ENCODE data around the gene ADD2.
"Not testable (repeated sequence)": the region's sequence is repeated elsewhere in the genome, so short reads cannot be mapped to it uniquely, and the experiment has no call there.

The ADD2 gene

DNA sequence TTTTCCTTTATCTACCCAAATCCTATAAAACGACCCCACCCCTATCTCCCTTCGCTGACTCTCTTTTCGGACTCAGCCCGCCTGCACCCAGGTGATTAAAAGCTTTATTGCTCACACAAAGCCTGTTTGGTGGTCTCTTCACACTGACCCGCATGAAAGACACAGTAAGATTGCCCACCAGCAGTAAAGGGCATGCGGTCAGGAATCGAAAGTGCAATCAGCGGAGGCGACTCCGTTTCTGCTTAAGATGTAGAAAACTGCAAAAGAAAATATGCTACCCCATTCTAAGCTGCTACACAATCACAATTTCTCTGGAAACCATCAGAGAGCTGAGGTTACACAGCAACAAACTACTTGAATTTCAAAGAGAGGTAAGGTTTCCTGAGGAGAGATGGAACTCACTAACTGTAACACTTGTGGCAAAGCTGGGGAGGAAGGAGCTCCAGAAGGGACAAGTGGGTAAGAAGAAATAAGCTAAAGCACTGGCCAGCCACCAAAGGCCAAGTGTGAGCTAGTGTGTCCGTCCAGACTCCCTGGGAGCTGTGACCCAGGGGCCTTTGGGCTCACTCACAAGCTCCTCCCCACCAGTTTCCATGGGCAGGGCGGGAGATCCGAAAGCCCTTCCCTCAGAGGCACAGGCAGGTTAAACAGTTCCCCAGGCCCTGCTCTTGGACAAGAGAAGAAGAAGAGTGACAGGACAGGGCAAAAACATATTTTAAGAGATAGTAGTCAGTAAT, 141.6 kb downstream of the ADD2 start:
- TF ChIP-seq ZNF8 (CRISPR knock-in tag; IDR thresholded peaks at IDR 0.05), result no peak
- TF ChIP-seq ZNF565 (CRISPR knock-in tag; conservative IDR thresholded peaks at IDR 0.05; ENCODE audit: low read depth), result no peak
- TF ChIP-seq TOX (CRISPR knock-in tag; IDR thresholded peaks at IDR 0.05; ENCODE audit: borderline replicate concordance), result no peak
- TF ChIP-seq SNAI2 (CRISPR knock-in tag; IDR thresholded peaks at IDR 0.05), result no peak
- no peak for TF ChIP-seq ESRRG (CRISPR knock-in tag; IDR thresholded peaks at IDR 0.05)
- TF ChIP-seq CSDC2 (CRISPR knock-in tag; IDR thresholded peaks at IDR 0.05), result no peak
- no peak for TF ChIP-seq GLIS3 (CRISPR knock-in tag; IDR thresholded peaks at IDR 0.05)
- no peak for TF ChIP-seq ARNTL (CRISPR knock-in tag; IDR thresholded peaks at IDR 0.05; ENCODE audit: borderline replicate concordance, low read depth)
- no peak for TF ChIP-seq ISL1 (CRISPR knock-in tag; IDR thresholded peaks at IDR 0.05)
- no peak for TF ChIP-seq ZC3H10 (CRISPR knock-in tag; IDR thresholded peaks at IDR 0.05)
- TF ChIP-seq ZNF70 (CRISPR knock-in tag; IDR thresholded peaks at IDR 0.05), result no peak
- no peak for TF ChIP-seq OSR1 (CRISPR knock-in tag; IDR thresholded peaks at IDR 0.05)
- no peak for TF ChIP-seq TCF4 (CRISPR knock-in tag; IDR thresholded peaks at IDR 0.05; ENCODE audit: borderline replicate concordance)
- ATAC-seq, result no peak

DNA sequence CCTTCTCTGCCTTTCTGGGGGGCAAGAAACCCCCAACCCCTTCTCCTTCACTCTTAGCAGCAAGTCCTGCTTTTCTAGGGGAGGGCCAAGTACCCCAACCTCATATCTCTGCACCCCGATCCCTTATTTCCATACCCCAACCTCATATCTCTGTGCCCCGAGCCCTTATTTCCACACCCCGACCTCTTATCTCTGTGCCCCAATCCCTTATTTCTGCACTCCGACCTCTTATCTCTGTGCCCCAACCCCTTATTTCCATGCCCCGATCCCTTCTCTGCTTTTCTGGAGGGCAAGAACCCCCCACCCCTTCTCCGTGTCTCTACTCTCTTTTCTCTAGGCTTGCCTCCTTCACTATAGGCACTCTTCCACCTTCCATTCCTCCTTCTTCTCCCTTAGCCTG, 146.5 kb downstream of the ADD2 start:
- ATAC-seq, result not testable (repeated sequence)

DNA sequence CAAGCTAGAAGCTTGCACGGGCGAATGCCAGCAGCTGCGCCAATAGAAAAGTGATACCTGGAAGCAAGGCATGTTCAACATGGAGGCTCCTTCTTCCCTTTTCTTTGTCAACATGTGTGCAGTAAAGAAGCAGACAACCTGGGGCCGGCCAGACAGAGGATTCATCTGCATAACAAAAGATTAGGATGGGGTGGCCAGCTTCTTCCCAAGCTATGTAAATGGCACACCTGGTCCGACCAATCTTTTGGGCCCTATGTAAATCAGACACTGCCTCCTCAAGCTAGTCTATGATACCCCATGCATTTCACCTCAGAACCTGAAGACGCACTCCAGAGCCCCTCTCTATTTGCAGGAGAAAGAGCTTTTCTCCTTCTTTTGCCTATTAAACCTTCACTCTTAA, 148.0 kb downstream of the ADD2 start:
- TF ChIP-seq PPARA (CRISPR knock-in tag; IDR thresholded peaks at IDR 0.05; ENCODE audit: borderline replicate concordance) (no peak), OSR1 (CRISPR knock-in tag; IDR thresholded peaks at IDR 0.05) (no peak)
- ATAC-seq, result no peak

DNA sequence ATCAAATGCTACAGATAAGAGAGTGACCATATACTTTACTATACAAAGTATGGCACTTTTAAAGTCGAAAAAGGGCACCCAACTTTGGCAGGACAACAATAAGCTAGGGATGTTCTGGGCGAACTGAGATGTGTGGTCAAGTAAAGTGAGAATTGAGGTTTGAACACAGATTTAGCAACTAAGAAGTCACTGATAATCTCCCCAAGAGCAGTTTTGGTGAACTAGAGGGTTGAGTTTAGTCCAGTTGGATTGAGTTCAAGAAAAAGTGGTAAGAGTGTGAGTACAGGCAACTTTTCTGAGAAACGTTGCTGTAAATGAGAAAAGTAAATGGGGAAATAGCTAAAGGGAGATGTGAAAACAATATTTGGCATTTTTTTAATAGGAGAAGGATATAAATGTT, 148.8 kb downstream of the ADD2 start:
- no peak for TF ChIP-seq ESRRG (CRISPR knock-in tag; IDR thresholded peaks at IDR 0.05)
- no peak for TF ChIP-seq BACH2 (CRISPR knock-in tag; IDR thresholded peaks at IDR 0.05; ENCODE audit: borderline replicate concordance)
- TF ChIP-seq RARB (CRISPR knock-in tag; IDR thresholded peaks at IDR 0.05), result no peak
- no peak for TF ChIP-seq TOX (CRISPR knock-in tag; IDR thresholded peaks at IDR 0.05; ENCODE audit: borderline replicate concordance)
- TF ChIP-seq ZFP3 (CRISPR knock-in tag; IDR thresholded peaks at IDR 0.05), result no peak
- TF ChIP-seq PPARA (CRISPR knock-in tag; IDR thresholded peaks at IDR 0.05; ENCODE audit: borderline replicate concordance), result no peak
- no peak for TF ChIP-seq CSRNP3 (CRISPR knock-in tag; IDR thresholded peaks at IDR 0.05)
- no peak for ATAC-seq

- ATAC-seq, result no peak
- no peak for TF ChIP-seq PPARA (CRISPR knock-in tag; IDR thresholded peaks at IDR 0.05; ENCODE audit: borderline replicate concordance)
- no peak for TF ChIP-seq TOX (CRISPR knock-in tag; IDR thresholded peaks at IDR 0.05; ENCODE audit: borderline replicate concordance)
- TF ChIP-seq TCF4 (CRISPR knock-in tag; IDR thresholded peaks at IDR 0.05; ENCODE audit: borderline replicate concordance), result no peak
- no peak for TF ChIP-seq ZNF8 (CRISPR knock-in tag; IDR thresholded peaks at IDR 0.05)
- no peak for TF ChIP-seq POU6F1 (CRISPR knock-in tag; IDR thresholded peaks at IDR 0.05; ENCODE audit: borderline replicate concordance, low read depth)
- TF ChIP-seq ZNF565 (CRISPR knock-in tag; conservative IDR thresholded peaks at IDR 0.05; ENCODE audit: low read depth), result no peak
- no peak for TF ChIP-seq ZFP30 (CRISPR knock-in tag; IDR thresholded peaks at IDR 0.05)
- TF ChIP-seq RARB (CRISPR knock-in tag; IDR thresholded peaks at IDR 0.05), result no peak
- TF ChIP-seq GLIS3 (CRISPR knock-in tag; IDR thresholded peaks at IDR 0.05), result no peak
- no peak for TF ChIP-seq BACH2 (CRISPR knock-in tag; IDR thresholded peaks at IDR 0.05; ENCODE audit: borderline replicate concordance)
- TF ChIP-seq ESRRG (CRISPR knock-in tag; IDR thresholded peaks at IDR 0.05), result no peak
Observed at GRCh38 chr2:70616168-70616694, 151.8 kb downstream of the ADD2 start.

DNA sequence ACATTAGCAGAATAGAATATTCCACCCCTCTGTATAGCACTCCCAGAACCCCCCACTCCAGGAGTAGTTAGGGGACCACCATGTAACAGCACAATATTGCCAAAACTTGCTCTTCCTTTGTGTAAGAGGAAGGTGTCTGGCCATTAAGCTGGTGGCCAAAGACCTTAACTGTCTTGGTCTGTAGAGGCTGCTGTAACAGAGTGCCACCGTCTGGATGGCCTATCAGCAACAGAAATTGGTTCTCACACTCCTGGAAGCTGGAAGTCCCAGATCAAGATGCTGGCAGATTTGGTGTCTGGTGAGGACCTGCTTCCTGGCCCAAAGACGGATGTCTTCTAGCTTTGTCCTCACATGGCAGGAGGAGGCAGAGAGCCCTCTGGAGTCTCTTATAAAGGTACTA, 152.8 kb downstream of the ADD2 start:
- TF ChIP-seq ZNF565 (CRISPR knock-in tag; conservative IDR thresholded peaks at IDR 0.05; ENCODE audit: low read depth) (no peak), CSDC2 (CRISPR knock-in tag; IDR thresholded peaks at IDR 0.05) (no peak), RARB (CRISPR knock-in tag; IDR thresholded peaks at IDR 0.05) (no peak), ZFP3 (CRISPR knock-in tag; IDR thresholded peaks at IDR 0.05) (no peak), ZFP30 (CRISPR knock-in tag; IDR thresholded peaks at IDR 0.05) (no peak), TCF4 (CRISPR knock-in tag; IDR thresholded peaks at IDR 0.05; ENCODE audit: borderline replicate concordance) (no peak), ZC3H10 (CRISPR knock-in tag; IDR thresholded peaks at IDR 0.05) (no peak), ARNTL (CRISPR knock-in tag; IDR thresholded peaks at IDR 0.05; ENCODE audit: borderline replicate concordance, low read depth) (no peak), ZNF70 (CRISPR knock-in tag; IDR thresholded peaks at IDR 0.05) (no peak), SNAI2 (CRISPR knock-in tag; IDR thresholded peaks at IDR 0.05) (no peak), GLIS3 (CRISPR knock-in tag; IDR thresholded peaks at IDR 0.05) (no peak), BACH2 (CRISPR knock-in tag; IDR thresholded peaks at IDR 0.05; ENCODE audit: borderline replicate concordance) (no peak), TOX (CRISPR knock-in tag; IDR thresholded peaks at IDR 0.05; ENCODE audit: borderline replicate concordance) (no peak), PPARA (CRISPR knock-in tag; IDR thresholded peaks at IDR 0.05; ENCODE audit: borderline replicate concordance) (no peak), ZNF8 (CRISPR knock-in tag; IDR thresholded peaks at IDR 0.05) (no peak), TSHZ2 (CRISPR knock-in tag; IDR thresholded peaks at IDR 0.05) (no peak)
- no peak for ATAC-seq

Data from SK-N-SH treated with all-trans-retinoic acid at 6 μM for 48 hours (cell line).